ENCODE results near the gene TESK2. TPM values are rescaled to one million over a fixed set of nuclear protein-coding genes. Genes with fewer than 3 reads are reported as not detected.

The TESK2 gene
- total RNA-seq, 1 donor from 2014 or later, result 8.0 TPM

GRCh38 chr1:45508295-45509151, 17.6 kb upstream of the TESK2 start:
- Mint-ChIP-seq H3K4me3 (ENCODE audit: unreplicated experiment) (peak overlapping the region; percentile 25), H3K9me3 (ENCODE audit: unreplicated experiment) (no peaks in the 10 kb centered on the region), H3K36me3 (ENCODE audit: low read depth, unreplicated experiment) (peaks cover 22% of the 10 kb centered on the region), H3K27ac (ENCODE audit: unreplicated experiment) (no peak overlapping the region), H3K27me3 (ENCODE audit: unreplicated experiment) (peaks cover 4% of the 10 kb centered on the region), H3K4me1 (ENCODE audit: unreplicated experiment) (no peaks in the 10 kb centered on the region)
- TF ChIP-seq CTCF (IDR thresholded peaks at IDR 0.05; ENCODE audit: unreplicated experiment), result no peak
- DNase-seq (ENCODE audit: low spot score), result no peak

GRCh38 chr1:45507893-45508292, 16.9 kb upstream of the TESK2 start:
- peaks cover 19% of the 10 kb centered on the region for H3K36me3 Mint-ChIP-seq (ENCODE audit: low read depth, unreplicated experiment)
- no peak for TF ChIP-seq CTCF (IDR thresholded peaks at IDR 0.05; ENCODE audit: unreplicated experiment)
- peak overlapping the region; percentile 16 for H3K27ac Mint-ChIP-seq (ENCODE audit: unreplicated experiment)
- peaks cover 4% of the 10 kb centered on the region for H3K27me3 Mint-ChIP-seq (ENCODE audit: unreplicated experiment)
- H3K4me3 Mint-ChIP-seq (ENCODE audit: unreplicated experiment), result no peak overlapping the region
- no peaks in the 10 kb centered on the region for H3K9me3 Mint-ChIP-seq (ENCODE audit: unreplicated experiment)
- H3K4me1 Mint-ChIP-seq (ENCODE audit: unreplicated experiment), result no peaks in the 10 kb centered on the region
- no peak for DNase-seq (ENCODE audit: low spot score)

GRCh38 chr1:45507195-45507594, 16.2 kb upstream of the TESK2 start:
- Mint-ChIP-seq H3K27me3 (ENCODE audit: unreplicated experiment) (peaks cover 4% of the 10 kb centered on the region), H3K4me3 (ENCODE audit: unreplicated experiment) (no peak overlapping the region), H3K4me1 (ENCODE audit: unreplicated experiment) (no peaks in the 10 kb centered on the region), H3K36me3 (ENCODE audit: low read depth, unreplicated experiment) (peaks cover 19% of the 10 kb centered on the region), H3K9me3 (ENCODE audit: unreplicated experiment) (no peaks in the 10 kb centered on the region), H3K27ac (ENCODE audit: unreplicated experiment) (peak overlapping the region; percentile 16)
- TF ChIP-seq CTCF (IDR thresholded peaks at IDR 0.05; ENCODE audit: unreplicated experiment), result no peak
- DNase-seq (ENCODE audit: low spot score), result no peak

- Mint-ChIP-seq H3K9me3 (ENCODE audit: unreplicated experiment) (no peaks in the 10 kb centered on the region), H3K27me3 (ENCODE audit: unreplicated experiment) (peaks cover 8% of the 10 kb centered on the region), H3K4me1 (ENCODE audit: unreplicated experiment) (peaks cover 18% of the 10 kb centered on the region), H3K36me3 (ENCODE audit: low read depth, unreplicated experiment) (peaks cover 8% of the 10 kb centered on the region), H3K27ac (ENCODE audit: unreplicated experiment) (no peak overlapping the region), H3K4me3 (ENCODE audit: unreplicated experiment) (no peak overlapping the region)
- DNase-seq (ENCODE audit: low spot score), result no peak
- no peak for TF ChIP-seq CTCF (IDR thresholded peaks at IDR 0.05; ENCODE audit: unreplicated experiment)
Observed at GRCh38 chr1:45503462-45504360, 12.7 kb upstream of the TESK2 start.
